ENCODE measurements around the gene MLLT10.
A peak's percentile ranks its signal among the peaks of the same experiment; 100 is the strongest.

The MLLT10 gene

GRCh38 chr10:21533467-21534279 is at the start of gene MLLT10:
Gene MLLT10, plus strand, starts transcription at chr10:21534232. Its CDS starts 413 bp downstream, at chr10:21534645.
- DNase-seq, result peak; percentile 81 to 84

- DNase-seq, result no peak
These were observed 46.4 kb upstream of the MLLT10 start for GRCh38 chr10:21487416-21488180.

GRCh38 chr10:21488246-21488956 is 45.6 kb upstream of the MLLT10 start:
- DNase-seq, result no peak

DNA sequence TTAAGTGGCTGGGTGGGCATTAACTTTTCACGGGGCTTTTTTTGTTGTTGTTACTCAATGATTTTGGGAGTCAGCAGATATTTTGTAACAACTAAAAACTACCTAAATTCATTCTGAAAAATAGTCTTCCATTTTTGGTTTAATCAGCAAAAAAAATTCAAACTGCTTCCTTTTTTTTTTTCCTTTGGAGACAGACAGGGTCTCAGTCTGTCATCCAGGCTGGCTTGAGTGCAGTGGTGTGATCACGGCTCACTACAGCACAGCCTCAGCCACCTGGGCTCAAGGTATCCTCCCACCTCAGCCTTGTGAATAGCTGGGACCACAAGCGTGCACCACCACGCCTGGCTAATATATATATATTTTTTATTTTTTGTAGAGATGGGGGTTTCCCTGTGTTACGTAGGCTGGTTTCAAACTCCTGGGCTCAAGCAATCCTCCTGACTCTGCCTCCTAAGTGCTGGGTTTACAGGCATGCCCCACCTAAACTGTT is 45.0 kb upstream of the MLLT10 start:
- DNase-seq, result no peak

DNA sequence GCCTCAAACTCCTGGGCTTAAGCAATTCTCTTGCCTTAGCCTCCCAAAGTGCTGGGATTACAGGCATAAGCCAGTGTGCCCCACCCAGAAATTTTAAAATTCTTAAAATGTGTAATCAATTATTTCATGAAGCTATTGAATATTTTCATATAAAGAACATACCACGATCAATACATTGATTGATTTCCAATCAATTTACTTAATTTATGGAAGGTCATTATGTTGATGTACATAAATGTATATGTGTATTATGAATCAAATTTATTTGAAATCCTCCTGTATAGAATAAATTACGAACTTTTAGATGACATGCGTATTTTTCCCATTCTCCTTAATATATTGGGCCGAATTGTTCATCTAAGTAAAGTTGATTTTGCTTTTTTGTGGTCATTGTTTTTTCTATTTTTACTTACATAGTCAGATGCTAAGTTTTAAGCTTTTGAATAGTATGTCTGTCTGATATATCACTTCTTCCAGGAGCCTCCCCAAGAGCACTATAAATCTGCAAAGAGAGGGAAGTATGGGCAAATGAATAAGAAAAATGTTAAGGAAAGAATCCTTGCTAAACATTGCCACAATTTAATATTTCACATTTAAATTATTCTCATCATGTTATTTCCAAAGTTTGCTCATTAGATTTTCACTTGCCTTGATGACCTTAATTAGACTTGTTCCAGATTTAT is 43.9 kb upstream of the MLLT10 start:
- no peak for DNase-seq

GRCh38 chr10:21490711-21491105 is 43.3 kb upstream of the MLLT10 start:
- no peak for DNase-seq

- DNase-seq, result no peak
These were observed 41.6 kb upstream of the MLLT10 start for GRCh38 chr10:21492421-21492820.

GRCh38 chr10:21493784-21494183 is 40.2 kb upstream of the MLLT10 start:
- no peak for DNase-seq

DNA sequence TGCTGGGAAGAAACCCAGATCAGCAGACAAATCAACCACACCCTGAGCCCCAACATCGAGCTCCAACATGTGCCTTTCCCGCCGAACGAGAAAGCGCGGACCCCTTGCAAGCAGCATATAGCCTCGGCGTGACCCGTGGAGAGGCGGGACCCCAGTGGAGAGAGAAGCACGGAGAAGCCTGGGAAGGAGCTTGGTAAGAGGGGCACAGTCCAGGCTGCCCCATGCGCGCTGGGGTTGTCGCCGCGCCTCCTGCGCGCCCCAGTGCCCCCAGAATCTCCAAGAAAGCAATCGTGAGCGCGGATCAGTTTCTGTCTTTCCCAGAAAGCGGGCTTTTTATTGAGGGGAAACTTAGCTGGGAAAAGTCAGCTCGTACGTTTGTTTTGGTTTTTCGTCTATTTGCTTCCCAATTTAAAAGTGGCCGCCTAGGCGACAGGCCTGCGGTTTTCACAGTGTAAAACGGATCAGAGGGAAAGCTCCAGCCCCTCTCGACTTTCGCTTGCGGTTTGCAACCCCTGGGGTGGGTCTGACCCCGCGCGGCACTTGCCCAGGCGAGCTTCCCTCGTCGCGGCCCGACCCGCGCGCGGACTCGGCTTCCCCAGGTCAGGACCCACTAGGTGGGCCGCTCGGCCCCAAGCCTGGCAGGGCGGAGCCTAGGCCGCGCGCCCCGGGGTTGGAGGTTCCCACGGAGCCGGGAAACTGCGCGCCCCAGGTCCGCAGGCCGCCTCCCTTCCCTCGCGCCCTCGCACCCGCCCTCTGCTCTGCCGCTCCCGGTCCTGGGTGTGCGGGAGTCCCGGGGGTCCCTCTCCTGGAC is 39.6 kb upstream of the MLLT10 start:
- DNase-seq, result no peak

DNA sequence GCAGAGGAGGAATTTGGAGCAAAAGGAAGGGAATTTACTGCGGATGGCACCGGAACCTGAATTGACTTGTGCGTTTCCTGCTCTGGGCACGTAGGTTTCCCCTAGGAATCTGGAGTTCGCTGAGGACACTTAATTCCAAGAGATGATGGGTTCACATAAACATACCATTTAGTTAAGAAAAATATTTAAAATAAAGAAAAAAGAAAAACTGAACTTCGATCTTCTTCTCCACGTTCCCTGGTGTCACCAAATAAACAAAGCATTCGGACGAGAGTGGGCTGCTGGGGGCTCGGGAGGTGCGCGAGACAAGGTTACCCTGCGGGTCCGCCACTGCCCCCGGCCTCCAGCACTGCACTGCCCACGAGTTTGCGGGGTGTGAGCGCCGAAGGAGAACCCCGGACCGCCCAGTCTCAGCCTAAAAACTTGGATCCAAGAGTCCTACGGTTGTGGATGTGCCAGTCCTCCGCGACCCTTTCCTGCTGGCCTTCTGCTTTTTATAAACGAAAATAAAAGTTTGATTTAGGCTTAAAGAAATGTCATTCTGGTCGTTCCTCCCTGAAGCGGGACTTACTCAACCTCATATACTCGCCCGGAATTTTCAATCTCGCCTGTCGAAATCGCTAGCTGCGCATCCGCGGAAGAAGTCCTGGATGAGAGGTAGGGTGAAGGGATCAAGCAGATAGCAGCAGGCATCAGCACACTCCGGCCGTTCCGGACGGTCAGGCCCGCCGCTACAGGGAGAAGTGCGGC is 38.9 kb upstream of the MLLT10 start:
- DNase-seq, result peak in 1 of 2 experiments; percentile 27

GRCh38 chr10:21495752-21496342 is 38.2 kb upstream of the MLLT10 start:
- peak; percentile 68 to 75 for DNase-seq

DNA sequence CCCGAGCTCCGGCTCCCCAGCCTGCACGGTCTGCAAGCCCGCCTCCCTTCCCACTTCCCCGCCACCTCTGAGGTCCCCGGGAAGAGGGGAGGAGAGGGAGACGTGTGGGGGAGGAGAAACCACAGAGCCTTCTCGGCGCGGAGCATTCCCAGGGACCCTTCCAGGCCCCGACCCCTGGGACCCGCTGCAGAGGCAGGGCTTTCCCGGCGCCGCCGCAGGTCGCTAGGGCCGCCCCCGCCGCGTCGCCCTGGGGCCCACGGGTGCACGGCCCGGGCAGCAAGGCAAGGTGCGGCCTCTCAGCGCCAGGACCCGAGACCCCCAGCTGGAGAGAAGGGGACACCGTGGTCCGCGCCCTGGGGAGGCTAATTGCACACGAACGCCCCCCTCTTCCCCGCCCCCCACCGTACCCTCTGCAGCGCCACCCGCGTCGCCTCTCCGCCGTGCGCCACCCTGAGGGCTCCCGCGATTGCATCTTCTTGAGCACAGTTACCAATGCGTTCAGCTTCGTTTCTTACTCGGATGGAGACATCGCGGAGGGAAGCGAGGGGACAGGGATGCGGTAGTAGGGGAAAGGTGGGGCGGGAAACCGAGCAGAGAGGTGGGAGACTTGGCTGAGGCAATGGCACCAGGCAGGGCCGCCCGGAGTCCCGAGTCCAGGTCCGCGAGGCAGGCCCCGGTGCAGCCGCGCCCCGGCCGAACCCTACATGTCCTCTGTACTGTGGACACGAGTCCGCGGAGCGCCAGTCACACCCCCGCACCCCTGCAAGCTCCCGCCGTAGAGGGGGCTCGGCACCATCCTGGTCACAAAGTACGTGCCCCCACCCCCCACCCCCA is 37.5 kb upstream of the MLLT10 start:
- no peak for DNase-seq

DNA sequence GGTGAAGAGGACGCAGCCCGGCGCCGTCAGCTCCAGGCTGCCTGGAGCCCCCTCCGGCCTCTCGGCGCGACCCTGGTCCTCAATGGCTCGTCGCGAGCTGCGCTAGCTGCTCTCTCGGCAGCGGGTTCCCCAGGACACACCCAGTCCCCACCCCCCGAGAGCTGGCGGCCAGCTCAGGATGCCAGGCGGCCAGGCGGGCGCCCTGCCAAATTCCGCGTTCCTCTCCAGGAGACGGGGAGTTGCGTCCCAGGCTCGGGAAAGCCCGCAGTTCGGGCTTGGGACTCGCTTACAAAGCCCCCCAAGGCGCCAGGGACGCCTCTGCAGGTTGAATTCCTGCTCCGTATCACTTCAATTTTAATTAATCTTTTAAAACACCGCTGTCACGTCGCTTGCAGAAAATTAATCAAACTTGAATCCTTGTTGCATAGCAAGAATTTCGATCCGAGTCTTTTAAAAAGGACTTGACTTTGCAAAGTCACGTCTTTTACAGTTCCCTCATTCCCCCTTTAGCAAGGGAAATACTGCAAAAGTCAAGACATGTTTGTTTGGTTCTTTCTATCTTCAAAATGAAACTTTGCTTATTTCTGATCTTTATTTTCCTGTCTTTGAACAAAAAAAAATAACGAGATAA is 36.7 kb upstream of the MLLT10 start:
- no peak for DNase-seq

DNA sequence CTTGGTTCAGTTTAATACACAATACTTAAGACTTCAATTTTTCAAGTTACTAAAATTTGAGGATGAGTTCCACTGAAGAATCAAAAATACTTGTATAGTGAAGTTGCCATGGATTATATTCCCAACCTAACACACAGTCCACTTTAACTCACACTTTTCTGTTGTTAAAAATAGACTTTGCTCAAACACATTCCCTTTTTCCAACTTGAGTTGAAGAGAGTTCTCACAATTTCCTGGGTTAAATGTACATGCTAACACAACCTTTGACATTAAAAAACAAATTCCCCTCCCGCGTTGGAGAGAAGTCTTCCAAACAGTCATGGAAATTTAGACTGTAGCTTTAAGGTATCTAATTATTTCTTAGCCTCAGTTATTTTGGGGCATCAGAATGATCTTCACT is 35.7 kb upstream of the MLLT10 start:
- DNase-seq, result no peak

- DNase-seq, result no peak
These were observed 35.0 kb upstream of the MLLT10 start for GRCh38 chr10:21498986-21499385.

DNA sequence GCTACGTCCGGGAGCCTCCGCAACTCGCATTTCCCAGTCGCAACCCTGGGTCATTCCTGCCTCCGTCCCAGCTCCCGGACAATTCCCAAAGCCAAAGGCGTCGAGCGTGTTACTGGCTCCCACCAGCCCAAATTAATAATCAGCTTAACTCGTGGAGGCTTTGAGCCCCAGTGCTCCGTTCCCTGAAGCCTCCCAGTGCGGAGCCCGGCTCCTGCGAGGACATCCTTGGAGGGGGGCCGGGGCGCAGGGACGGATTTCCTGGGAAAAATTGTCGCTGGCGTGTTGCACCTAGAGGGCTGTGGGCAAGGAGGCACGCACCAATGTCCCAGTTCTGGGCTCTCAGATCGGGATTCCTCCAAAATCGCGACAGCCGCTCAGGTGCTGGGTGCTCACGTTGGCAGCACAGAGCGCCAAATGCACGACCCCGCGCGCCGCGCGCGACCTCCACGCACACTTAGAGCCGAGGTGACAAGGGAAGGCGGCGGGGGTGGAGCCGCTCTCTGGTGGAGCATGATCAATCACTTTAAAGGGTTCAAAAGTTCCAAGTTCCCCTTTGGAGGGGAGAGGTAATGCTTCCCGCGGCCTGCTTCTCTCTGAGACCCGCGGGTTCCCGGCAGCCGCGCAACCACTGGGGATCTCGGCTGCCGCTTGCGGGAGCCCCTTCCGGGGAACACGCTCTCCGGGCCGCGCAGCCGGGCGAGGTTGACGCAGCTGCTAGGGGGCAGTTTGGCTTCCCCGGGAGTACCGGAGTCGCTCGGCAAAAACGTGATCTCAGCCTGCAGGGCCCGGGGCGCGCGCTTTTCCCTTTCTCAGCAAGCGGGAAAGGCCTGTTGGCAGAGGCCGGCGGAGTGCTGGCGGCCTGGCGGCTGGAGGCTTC is 34.1 kb upstream of the MLLT10 start:
- no peak for DNase-seq

- DNase-seq, result no peak
These were observed 33.5 kb upstream of the MLLT10 start for GRCh38 chr10:21500578-21500910.

- DNase-seq, result no peak
These were observed 32.9 kb upstream of the MLLT10 start for GRCh38 chr10:21501091-21501490.
